ENCODE data around the gene ADAMTS6. TPM values are rescaled to one million over a fixed set of nuclear protein-coding genes. Genes with fewer than 3 reads are reported as not detected.

Gene ADAMTS6
- total and polyA plus RNA-seq, 2 of the 13 experiments (the other 11 are each of a cell fraction or from before 2014, with no cell fraction given) = 3.1 to 8.2 TPM

DNA sequence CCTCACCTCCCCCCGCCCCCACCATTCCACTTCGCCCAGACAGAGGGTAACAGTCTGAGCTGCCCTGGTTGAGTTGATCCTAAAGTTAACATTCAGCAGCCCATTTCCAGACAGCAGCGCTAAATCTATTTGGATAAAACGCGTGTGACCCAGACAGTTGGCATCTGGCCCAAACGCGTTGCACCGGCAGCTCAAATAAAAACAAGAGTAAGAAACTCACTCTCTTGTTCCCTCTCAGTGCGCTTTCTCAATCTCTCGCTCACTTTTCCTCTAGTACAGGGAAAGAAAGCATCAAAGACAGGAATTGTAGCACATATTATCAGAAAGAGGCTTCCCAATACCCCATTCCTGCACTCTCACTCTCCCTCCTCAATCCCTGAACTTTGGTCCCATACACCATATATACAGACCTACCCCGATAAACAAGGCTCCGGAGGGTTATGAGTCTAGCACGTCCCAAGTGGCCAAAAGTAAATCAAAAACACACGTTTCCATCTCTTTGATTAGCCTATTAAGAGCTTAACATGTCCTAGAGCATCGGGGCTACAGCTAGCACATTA is 1.3 kb downstream of the ADAMTS6 start (continued):
- 0 out of 2 replicates have a peak, but pooled peaks have one; percentile 17 for TF ChIP-seq PPARG (CRISPR knock-in tag; conservative IDR thresholded peaks at IDR 0.05)
- TF ChIP-seq, protein P1, sequence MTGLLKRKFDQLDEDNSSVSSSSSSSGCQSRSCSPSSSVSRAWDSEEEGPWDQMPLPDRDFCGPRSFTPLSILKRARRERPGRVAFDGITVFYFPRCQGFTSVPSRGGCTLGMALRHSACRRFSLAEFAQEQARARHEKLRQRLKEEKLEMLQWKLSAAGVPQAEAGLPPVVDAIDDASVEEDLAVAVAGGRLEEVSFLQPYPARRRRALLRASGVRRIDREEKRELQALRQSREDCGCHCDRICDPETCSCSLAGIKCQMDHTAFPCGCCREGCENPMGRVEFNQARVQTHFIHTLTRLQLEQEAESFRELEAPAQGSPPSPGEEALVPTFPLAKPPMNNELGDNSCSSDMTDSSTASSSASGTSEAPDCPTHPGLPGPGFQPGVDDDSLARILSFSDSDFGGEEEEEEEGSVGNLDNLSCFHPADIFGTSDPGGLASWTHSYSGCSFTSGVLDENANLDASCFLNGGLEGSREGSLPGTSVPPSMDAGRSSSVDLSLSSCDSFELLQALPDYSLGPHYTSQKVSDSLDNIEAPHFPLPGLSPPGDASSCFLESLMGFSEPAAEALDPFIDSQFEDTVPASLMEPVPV (CRISPR knock-in tag; IDR thresholded peaks at IDR 0.05) = no peak
- peak; percentile 42; the same call in 1 of the 2 replicates for TF ChIP-seq BCL6 (CRISPR knock-in tag; IDR thresholded peaks at IDR 0.05)
- TF ChIP-seq, protein P2, sequence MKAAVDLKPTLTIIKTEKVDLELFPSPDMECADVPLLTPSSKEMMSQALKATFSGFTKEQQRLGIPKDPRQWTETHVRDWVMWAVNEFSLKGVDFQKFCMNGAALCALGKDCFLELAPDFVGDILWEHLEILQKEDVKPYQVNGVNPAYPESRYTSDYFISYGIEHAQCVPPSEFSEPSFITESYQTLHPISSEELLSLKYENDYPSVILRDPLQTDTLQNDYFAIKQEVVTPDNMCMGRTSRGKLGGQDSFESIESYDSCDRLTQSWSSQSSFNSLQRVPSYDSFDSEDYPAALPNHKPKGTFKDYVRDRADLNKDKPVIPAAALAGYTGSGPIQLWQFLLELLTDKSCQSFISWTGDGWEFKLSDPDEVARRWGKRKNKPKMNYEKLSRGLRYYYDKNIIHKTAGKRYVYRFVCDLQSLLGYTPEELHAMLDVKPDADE (CRISPR knock-in tag; IDR thresholded peaks at IDR 0.05) = no peak
- TF ChIP-seq GATAD2A (CRISPR knock-in tag; IDR thresholded peaks at IDR 0.05) = peak; percentile 34; the same call in 1 of the 2 replicates
- TF ChIP-seq, protein P3, sequence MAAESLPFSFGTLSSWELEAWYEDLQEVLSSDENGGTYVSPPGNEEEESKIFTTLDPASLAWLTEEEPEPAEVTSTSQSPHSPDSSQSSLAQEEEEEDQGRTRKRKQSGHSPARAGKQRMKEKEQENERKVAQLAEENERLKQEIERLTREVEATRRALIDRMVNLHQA (CRISPR knock-in tag; IDR thresholded peaks at IDR 0.05) = no peak
- TF ChIP-seq, protein P4, sequence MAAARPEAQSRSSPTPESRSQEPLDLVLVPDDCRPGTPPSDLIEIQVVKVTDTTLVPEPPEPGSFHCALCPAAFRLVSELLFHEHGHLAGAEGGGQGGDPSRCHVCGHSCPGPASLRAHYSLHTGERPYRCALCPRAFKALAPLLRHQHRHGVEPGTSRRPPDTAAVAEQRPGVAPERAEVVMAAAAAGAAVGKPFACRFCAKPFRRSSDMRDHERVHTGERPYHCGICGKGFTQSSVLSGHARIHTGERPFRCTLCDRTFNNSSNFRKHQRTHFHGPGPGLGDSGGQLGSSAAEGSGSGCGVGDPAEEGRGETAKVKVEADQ (CRISPR knock-in tag; IDR thresholded peaks at IDR 0.05; ENCODE audit: borderline replicate concordance) = no peak
- TF ChIP-seq SSRP1 (CRISPR knock-in tag; IDR thresholded peaks at IDR 0.05) = no peak
- TF ChIP-seq ZBTB20 (CRISPR knock-in tag; IDR thresholded peaks at IDR 0.05; ENCODE audit: borderline replicate concordance, low read depth) = peak; percentile 68; the same call in 1 of the 2 replicates
- TF ChIP-seq ZSCAN29 (CRISPR knock-in tag; conservative IDR thresholded peaks at IDR 0.05) = 0 out of 2 replicates have a peak, but pooled peaks have one; percentile 66
- TF ChIP-seq RXRB (CRISPR knock-in tag; IDR thresholded peaks at IDR 0.05; ENCODE audit: borderline replicate concordance) = peak; percentile 36; the same call in 1 of the 2 replicates
- no peak for TF ChIP-seq ATAD3A (CRISPR knock-in tag; IDR thresholded peaks at IDR 0.05)
- TF ChIP-seq HHEX (CRISPR knock-in tag; IDR thresholded peaks at IDR 0.05) = no peak
- no peak for TF ChIP-seq ZFYVE20 (CRISPR knock-in tag; IDR thresholded peaks at IDR 0.05; ENCODE audit: borderline replicate concordance, low read depth)
- TF ChIP-seq U2AF1 (optimal IDR thresholded peaks at IDR 0.05; ENCODE audit: low read depth, low read length) = no peak
- no peak for TF ChIP-seq ZNF350 (CRISPR knock-in tag; IDR thresholded peaks at IDR 0.05; ENCODE audit: borderline replicate concordance, low read depth)
- TF ChIP-seq ZFAT (CRISPR knock-in tag; conservative IDR thresholded peaks at IDR 0.05) = no peak
- TF ChIP-seq ZSCAN21 (CRISPR knock-in tag; IDR thresholded peaks at IDR 0.05; ENCODE audit: borderline replicate concordance) = no peak
- 0 out of 2 replicates have a peak, but pooled peaks have one; percentile 15 for TF ChIP-seq TBX2 (CRISPR knock-in tag; IDR thresholded peaks at IDR 0.05; ENCODE audit: borderline replicate concordance)
- no peak for TF ChIP-seq ZNF10 (CRISPR knock-in tag; IDR thresholded peaks at IDR 0.05; ENCODE audit: borderline replicate concordance, low read depth)
- TF ChIP-seq ATF7 (IDR thresholded peaks at IDR 0.05) = no peak
- 0 out of 2 replicates have a peak, but pooled peaks have one; percentile 22 for TF ChIP-seq ATF7 (CRISPR knock-in tag; IDR thresholded peaks at IDR 0.05)
- no peak for TF ChIP-seq ZBTB2 (CRISPR knock-in tag; IDR thresholded peaks at IDR 0.05; ENCODE audit: low read depth)
- no peak for TF ChIP-seq SOX5 (CRISPR knock-in tag; IDR thresholded peaks at IDR 0.05; ENCODE audit: borderline replicate concordance)
- TF ChIP-seq ZNF556 (CRISPR knock-in tag; IDR thresholded peaks at IDR 0.05; ENCODE audit: borderline replicate concordance) = peak; percentile 75; the same call in 1 of the 2 replicates
- TF ChIP-seq JUN (CRISPR knock-in tag; IDR thresholded peaks at IDR 0.05) = no peak
- TF ChIP-seq ZNF766 (CRISPR knock-in tag; IDR thresholded peaks at IDR 0.05; ENCODE audit: borderline replicate concordance) = no peak
